ENCODE results near the gene ZNF474.

- TF ChIP-seq CTCF (IDR thresholded peaks at IDR 0.05; ENCODE audit: insufficient read depth, low read length, poor library complexity, severe bottlenecking) = no peak
- no peak for TF ChIP-seq EZH2phosphoT487 (conservative IDR thresholded peaks at IDR 0.05; ENCODE audit: low read length)
Observed at GRCh38 chr5:122124766-122125165, 4.6 kb upstream of the ZNF474 start.
